ENCODE measurements around the gene PGM1.

GRCh38 chr1:63698001-63698838, 105.0 kb downstream of the PGM1 start:
- TF ChIP-seq, protein P1, sequence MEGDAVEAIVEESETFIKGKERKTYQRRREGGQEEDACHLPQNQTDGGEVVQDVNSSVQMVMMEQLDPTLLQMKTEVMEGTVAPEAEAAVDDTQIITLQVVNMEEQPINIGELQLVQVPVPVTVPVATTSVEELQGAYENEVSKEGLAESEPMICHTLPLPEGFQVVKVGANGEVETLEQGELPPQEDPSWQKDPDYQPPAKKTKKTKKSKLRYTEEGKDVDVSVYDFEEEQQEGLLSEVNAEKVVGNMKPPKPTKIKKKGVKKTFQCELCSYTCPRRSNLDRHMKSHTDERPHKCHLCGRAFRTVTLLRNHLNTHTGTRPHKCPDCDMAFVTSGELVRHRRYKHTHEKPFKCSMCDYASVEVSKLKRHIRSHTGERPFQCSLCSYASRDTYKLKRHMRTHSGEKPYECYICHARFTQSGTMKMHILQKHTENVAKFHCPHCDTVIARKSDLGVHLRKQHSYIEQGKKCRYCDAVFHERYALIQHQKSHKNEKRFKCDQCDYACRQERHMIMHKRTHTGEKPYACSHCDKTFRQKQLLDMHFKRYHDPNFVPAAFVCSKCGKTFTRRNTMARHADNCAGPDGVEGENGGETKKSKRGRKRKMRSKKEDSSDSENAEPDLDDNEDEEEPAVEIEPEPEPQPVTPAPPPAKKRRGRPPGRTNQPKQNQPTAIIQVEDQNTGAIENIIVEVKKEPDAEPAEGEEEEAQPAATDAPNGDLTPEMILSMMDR (IDR thresholded peaks at IDR 0.05): no peak
- TF ChIP-seq POLR2AphosphoS5 (IDR thresholded peaks at IDR 0.05; ENCODE audit: low read depth, low read length) (no peak), SIN3A (IDR thresholded peaks at IDR 0.05; ENCODE audit: borderline replicate concordance, insufficient read depth, low read depth, low read length) (no peak), TCF7L2 (IDR thresholded peaks at IDR 0.05; ENCODE audit: low read depth, low read length) (no peak)
- TF ChIP-seq, protein P2, sequence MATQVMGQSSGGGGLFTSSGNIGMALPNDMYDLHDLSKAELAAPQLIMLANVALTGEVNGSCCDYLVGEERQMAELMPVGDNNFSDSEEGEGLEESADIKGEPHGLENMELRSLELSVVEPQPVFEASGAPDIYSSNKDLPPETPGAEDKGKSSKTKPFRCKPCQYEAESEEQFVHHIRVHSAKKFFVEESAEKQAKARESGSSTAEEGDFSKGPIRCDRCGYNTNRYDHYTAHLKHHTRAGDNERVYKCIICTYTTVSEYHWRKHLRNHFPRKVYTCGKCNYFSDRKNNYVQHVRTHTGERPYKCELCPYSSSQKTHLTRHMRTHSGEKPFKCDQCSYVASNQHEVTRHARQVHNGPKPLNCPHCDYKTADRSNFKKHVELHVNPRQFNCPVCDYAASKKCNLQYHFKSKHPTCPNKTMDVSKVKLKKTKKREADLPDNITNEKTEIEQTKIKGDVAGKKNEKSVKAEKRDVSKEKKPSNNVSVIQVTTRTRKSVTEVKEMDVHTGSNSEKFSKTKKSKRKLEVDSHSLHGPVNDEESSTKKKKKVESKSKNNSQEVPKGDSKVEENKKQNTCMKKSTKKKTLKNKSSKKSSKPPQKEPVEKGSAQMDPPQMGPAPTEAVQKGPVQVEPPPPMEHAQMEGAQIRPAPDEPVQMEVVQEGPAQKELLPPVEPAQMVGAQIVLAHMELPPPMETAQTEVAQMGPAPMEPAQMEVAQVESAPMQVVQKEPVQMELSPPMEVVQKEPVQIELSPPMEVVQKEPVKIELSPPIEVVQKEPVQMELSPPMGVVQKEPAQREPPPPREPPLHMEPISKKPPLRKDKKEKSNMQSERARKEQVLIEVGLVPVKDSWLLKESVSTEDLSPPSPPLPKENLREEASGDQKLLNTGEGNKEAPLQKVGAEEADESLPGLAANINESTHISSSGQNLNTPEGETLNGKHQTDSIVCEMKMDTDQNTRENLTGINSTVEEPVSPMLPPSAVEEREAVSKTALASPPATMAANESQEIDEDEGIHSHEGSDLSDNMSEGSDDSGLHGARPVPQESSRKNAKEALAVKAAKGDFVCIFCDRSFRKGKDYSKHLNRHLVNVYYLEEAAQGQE (IDR thresholded peaks at IDR 0.05; ENCODE audit: insufficient read depth in 1 of 2, low read depth in 2 of 2, low read length in 1 of 2): no peak

All from Panc1 (cell line).